SU-DHL-6 (cell line): ENCODE data around the gene ZXDC.

Source experiments
- H2AFZ ChIP-seq: fragments of 200-600 bp; sonication (generic); 2 replicates; pipeline ENCODE4 v1.6.1; 2014; ENCODE audit warnings: low read depth, mild to moderate bottlenecking, moderate library complexity, mixed read lengths, antibody characterized with exemption, low read length; ENCODE audit not compliant: severe bottlenecking
- H3F3A ChIP-seq: fragments of 200-600 bp; shearing (Covaris generic); 2 replicates; pipeline ENCODE4 v1.6.0; 2016; ENCODE audit warnings: antibody characterized with exemption, mild to moderate bottlenecking; ENCODE audit not compliant: insufficient read depth
- H3K27ac ChIP-seq: fragments of 200-600 bp; sonication (generic); 2 replicates; pipeline ENCODE4 v1.5.1; 2016; ENCODE audit warnings: low read depth, mild to moderate bottlenecking, low read length, moderate library complexity, mixed read lengths
- H3K27me3 ChIP-seq: fragments of 200-600 bp; sonication (generic), shearing (Covaris generic); 2 replicates; pipeline ENCODE4 v1.6.0; 2014; ENCODE audit warnings: mild to moderate bottlenecking, low read length
- H3K36me3 ChIP-seq: fragments of 200-600 bp; sonication (generic); 2 replicates; pipeline ENCODE4 v1.6.1; 2014; ENCODE audit warnings: mild to moderate bottlenecking, low read length, mixed read lengths
- H3K4me2 ChIP-seq: fragments of 300-600, 200-600 bp; shearing (Covaris generic), sonication (generic); 2 replicates; pipeline ENCODE4 v1.6.0; 2014; ENCODE audit warnings: low read length, low read depth, mild to moderate bottlenecking; ENCODE audit not compliant: poor library complexity, severe bottlenecking
- H3K4me3 ChIP-seq: fragments of 200-600 bp; sonication (generic); 2 replicates; pipeline ENCODE4 v1.5.1; 2014; ENCODE audit warnings: antibody characterized with exemption, low read length, mild to moderate bottlenecking, mixed read lengths; ENCODE audit not compliant: insufficient read depth, poor library complexity, severe bottlenecking
- H3K79me2 ChIP-seq: fragments of 200-600 bp; sonication (generic); 2 replicates; pipeline ENCODE4 v1.6.1; 2014; ENCODE audit warnings: mild to moderate bottlenecking, low read length, moderate library complexity; ENCODE audit not compliant: insufficient read depth
- H3K9ac ChIP-seq: fragments of 200-600 bp; sonication (generic); 2 replicates; pipeline ENCODE4 v1.7.0; 2014; ENCODE audit warnings: mild to moderate bottlenecking, low read length
- H3K9me2 ChIP-seq: fragments of 200-600 bp; sonication (generic); replicated peaks from 2 replicates; pipeline ENCODE4 v1.6.1; 2014; ENCODE audit warnings: low read length; ENCODE audit not compliant: insufficient read depth
- H3K9me3 ChIP-seq: fragments of 200-600 bp; sonication (generic); 2 replicates; pipeline ENCODE4 v1.6.1; 2014; ENCODE audit warnings: low read length, mixed read lengths; ENCODE audit not compliant: insufficient read depth
- H4K20me1 ChIP-seq: fragments of 200-600 bp; sonication (generic); 2 replicates; pipeline ENCODE4 v1.6.1; 2014; ENCODE audit warnings: low read depth, mild to moderate bottlenecking, antibody characterized with exemption, low read length, moderate library complexity, mixed read lengths
- EZH2phosphoT487 ChIP-seq: fragments of 200-600 bp; sonication (generic), shearing (Covaris generic); conservative IDR thresholded peaks from 2 replicates; pipeline ENCODE4 v1.6.1; 2018; ENCODE audit warnings: mild to moderate bottlenecking, antibody characterized with exemption, low read length, moderate library complexity, mixed read lengths
- TF ChIP-seq, protein P1 (sequence below): fragments of 200-600 bp; sonication (generic); IDR thresholded peaks from one replicate; pipeline ENCODE4 v1.5.1; 2017; ENCODE audit warnings: antibody characterized with exemption, mild to moderate bottlenecking, low read length, moderate library complexity; ENCODE audit not compliant: insufficient read depth, poor library complexity, severe bottlenecking

ZXDC gene

DNA sequence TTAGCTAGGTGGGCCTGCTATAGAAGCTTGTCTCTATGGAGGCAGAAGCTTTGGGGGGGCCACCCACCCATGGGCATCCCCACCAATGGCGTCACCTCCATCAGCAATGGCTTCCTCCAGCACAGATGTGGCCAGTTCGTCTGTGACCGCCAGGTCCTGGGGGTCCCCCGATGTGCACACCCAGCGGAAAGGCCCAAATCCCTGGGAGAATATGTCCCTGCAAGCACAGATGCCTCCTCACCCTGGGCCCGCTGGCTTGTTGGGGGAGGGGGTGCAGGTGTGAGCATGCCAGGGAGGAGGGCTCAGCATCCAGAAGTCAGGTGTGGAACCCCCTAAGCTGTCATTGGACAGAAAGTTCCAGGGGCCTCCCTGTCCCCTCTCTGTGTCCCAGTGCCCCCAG is 22.3 kb upstream of the ZXDC start:
- Histone ChIP-seq H4K20me1 (no peaks in the 10 kb centered on the region), H3K79me2 (no peaks in the 10 kb centered on the region), H3K9me3 (no peaks in the 10 kb centered on the region), H3K27me3 (no peaks in the 10 kb centered on the region), H3K4me2 (no peak overlapping the region), H2AFZ (no peak overlapping the region), H3K9me2 (no peaks in the 10 kb centered on the region), H3K27ac (no peak overlapping the region), H3K36me3 (no peaks in the 10 kb centered on the region), H3K4me3 (no peak overlapping the region), H3K9ac (no peak overlapping the region), H3F3A (no peaks in the 10 kb centered on the region)
- TF ChIP-seq EZH2phosphoT487 = no peak
- TF ChIP-seq, protein P1, sequence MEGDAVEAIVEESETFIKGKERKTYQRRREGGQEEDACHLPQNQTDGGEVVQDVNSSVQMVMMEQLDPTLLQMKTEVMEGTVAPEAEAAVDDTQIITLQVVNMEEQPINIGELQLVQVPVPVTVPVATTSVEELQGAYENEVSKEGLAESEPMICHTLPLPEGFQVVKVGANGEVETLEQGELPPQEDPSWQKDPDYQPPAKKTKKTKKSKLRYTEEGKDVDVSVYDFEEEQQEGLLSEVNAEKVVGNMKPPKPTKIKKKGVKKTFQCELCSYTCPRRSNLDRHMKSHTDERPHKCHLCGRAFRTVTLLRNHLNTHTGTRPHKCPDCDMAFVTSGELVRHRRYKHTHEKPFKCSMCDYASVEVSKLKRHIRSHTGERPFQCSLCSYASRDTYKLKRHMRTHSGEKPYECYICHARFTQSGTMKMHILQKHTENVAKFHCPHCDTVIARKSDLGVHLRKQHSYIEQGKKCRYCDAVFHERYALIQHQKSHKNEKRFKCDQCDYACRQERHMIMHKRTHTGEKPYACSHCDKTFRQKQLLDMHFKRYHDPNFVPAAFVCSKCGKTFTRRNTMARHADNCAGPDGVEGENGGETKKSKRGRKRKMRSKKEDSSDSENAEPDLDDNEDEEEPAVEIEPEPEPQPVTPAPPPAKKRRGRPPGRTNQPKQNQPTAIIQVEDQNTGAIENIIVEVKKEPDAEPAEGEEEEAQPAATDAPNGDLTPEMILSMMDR = no peak

DNA sequence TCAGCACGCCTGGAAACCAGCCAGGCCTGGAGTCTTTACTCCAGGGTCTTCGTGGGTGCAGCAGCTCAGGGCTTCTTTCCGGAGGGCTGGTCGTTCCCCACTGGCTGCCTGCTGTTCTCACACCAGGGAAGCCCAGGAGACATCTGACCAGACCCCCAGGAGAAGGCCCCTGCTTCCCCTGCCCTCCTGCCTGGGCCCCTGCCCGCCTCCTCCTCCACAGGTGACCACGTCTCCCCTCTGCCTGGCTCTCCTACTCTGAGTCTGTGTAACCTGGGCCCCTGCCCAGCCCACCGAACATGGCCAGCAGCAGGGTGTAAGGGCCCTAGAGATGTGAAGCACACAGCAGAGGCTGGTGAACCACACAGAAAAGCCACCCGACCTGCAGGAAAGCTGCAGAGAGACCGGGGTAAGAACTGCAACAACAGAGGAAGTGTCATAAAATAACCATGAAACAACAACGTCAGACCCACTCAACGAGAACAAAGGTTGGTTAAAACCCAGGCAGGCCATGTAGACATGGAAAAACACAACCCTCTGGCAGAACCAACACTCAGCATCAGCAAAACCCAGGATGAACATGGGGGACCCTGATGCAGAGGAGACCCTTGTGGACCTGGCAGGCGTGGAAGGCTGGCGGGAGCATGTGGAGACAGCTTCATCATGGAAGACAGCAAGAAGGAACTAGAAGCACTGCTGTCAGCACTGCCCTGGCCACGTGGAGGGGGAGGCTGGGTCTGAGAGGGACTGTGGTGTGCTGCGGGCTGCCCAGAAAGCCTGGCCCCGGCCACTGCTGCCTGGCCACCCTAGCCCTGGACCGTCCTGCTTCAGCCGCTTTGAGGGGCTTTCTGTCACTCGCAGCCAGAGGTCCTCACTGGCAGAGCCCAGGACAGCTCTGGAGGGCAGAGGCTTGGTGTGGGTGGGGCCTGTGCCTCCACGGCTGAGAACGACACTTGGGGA is 21.5 kb upstream of the ZXDC start:
- Histone ChIP-seq H3F3A (no peaks in the 10 kb centered on the region), H4K20me1 (no peaks in the 10 kb centered on the region), H2AFZ (no peak overlapping the region), H3K9me3 (no peaks in the 10 kb centered on the region), H3K27ac (no peak overlapping the region), H3K36me3 (no peaks in the 10 kb centered on the region), H3K9me2 (no peaks in the 10 kb centered on the region), H3K4me2 (no peak overlapping the region), H3K9ac (no peak overlapping the region), H3K27me3 (no peaks in the 10 kb centered on the region), H3K4me3 (no peak overlapping the region), H3K79me2 (no peaks in the 10 kb centered on the region)
- TF ChIP-seq EZH2phosphoT487 = no peak
- TF ChIP-seq, protein P1 = no peak

DNA sequence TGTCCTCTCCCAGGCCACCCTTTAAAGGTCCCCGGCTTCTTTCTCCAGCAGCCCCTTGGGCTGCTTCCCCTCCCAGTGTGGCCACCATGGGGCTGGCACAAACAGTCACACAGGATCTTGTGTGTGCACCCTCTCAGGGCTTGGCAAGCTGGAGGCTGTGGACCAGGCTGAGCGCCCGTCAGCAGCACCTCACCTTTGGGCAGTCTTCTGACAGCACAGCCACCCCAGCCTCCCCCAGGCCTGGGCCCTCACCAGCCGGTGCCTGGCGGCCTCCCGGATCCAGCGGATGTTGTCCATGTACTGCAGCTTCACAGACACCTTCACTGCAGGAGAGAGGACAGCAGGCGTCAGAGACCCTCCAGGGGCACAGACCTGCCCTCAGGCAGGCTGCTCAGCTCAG is 20.1 kb upstream of the ZXDC start:
- no peak overlapping the region for H2AFZ ChIP-seq
- no peak overlapping the region for H3K9ac ChIP-seq
- H3K79me2 ChIP-seq = no peaks in the 10 kb centered on the region
- H3K9me2 ChIP-seq = no peaks in the 10 kb centered on the region
- H4K20me1 ChIP-seq = no peaks in the 10 kb centered on the region
- no peaks in the 10 kb centered on the region for H3F3A ChIP-seq
- no peak overlapping the region for H3K27ac ChIP-seq
- H3K27me3 ChIP-seq = no peaks in the 10 kb centered on the region
- H3K4me2 ChIP-seq = no peak overlapping the region
- H3K4me3 ChIP-seq = no peak overlapping the region
- H3K36me3 ChIP-seq = no peaks in the 10 kb centered on the region
- no peak for TF ChIP-seq EZH2phosphoT487
- TF ChIP-seq, protein P1 = no peak
- no peaks in the 10 kb centered on the region for H3K9me3 ChIP-seq
